Transverse colon (tissue), 4 donors: ENCODE results near the gene PPP1R7.

Experiments used
- CTCF ChIP-seq, 5 experiments: fragments of 200-600 bp in 3 of 5; fragments of 450-650 bp in 2 of 5; sonication (generic) in 3 of 5; IDR thresholded peaks; 1 replicate in 2 of 5; 2 replicates in 3 of 5; pipeline ENCODE4 v1.5.1; 2016 to 2017; ENCODE audit warnings: antibody characterized with exemption in 5 of 5, inconsistent platforms in 3 of 5, mild to moderate bottlenecking in 2 of 5, moderate library complexity in 1 of 5
- POLR2A ChIP-seq: fragments of 450-650 bp; IDR thresholded peaks from one replicate; pipeline ENCODE4 v1.6.1; 2016; ENCODE audit warnings: antibody characterized with exemption, mild to moderate bottlenecking, moderate library complexity
- POLR2AphosphoS5 ChIP-seq, 3 donors: sonication (generic); formaldehyde crosslinking; IDR thresholded peaks; one replicate each; pipeline ENCODE4 v1.6.1; 2016; ENCODE audit warnings: antibody characterized with exemption in 3 of 3

- TF ChIP-seq POLR2AphosphoS5 (IDR thresholded peaks at IDR 0.05) (no peak), POLR2A (no peak), CTCF (IDR thresholded peaks at IDR 0.05) (no peak)
These were observed 33.0 kb downstream of the PPP1R7 start for GRCh38 chr2:241183221-241183620.
